Spleen (tissue), 7 donors: ENCODE data around the gene ACR.

Source experiments
- CTCF ChIP-seq, 11 experiments: fragments of 200-600 bp in 7 of 11; fragments of 450-650 bp in 4 of 11; sonication (generic) in 4 of 11; IDR thresholded peaks in 8 of 11; conservative IDR thresholded peaks in 3 of 11; 1 replicate in 7 of 11; 2 replicates in 4 of 11; pipeline versions ENCODE4 v1.4.0 to v1.8.0; 2016 to 2021; ENCODE audit warnings: antibody characterized with exemption in 11 of 11, inconsistent platforms in 4 of 11, mild to moderate bottlenecking in 1 of 11
- POLR2AphosphoS5 ChIP-seq, 3 donors: sonication (generic); formaldehyde crosslinking; IDR thresholded peaks; one replicate each; pipeline ENCODE4 v1.5.1; 2017; ENCODE audit warnings: antibody characterized with exemption in 3 of 3
- donor health status: DM: no; HTN: no; CAD: no; lungs with moderate emphysema.
- donor health status: DM: no; HTN: no; CAD: no.
- donor health status: DM: no; HTN: no; CAD: no.

DNA sequence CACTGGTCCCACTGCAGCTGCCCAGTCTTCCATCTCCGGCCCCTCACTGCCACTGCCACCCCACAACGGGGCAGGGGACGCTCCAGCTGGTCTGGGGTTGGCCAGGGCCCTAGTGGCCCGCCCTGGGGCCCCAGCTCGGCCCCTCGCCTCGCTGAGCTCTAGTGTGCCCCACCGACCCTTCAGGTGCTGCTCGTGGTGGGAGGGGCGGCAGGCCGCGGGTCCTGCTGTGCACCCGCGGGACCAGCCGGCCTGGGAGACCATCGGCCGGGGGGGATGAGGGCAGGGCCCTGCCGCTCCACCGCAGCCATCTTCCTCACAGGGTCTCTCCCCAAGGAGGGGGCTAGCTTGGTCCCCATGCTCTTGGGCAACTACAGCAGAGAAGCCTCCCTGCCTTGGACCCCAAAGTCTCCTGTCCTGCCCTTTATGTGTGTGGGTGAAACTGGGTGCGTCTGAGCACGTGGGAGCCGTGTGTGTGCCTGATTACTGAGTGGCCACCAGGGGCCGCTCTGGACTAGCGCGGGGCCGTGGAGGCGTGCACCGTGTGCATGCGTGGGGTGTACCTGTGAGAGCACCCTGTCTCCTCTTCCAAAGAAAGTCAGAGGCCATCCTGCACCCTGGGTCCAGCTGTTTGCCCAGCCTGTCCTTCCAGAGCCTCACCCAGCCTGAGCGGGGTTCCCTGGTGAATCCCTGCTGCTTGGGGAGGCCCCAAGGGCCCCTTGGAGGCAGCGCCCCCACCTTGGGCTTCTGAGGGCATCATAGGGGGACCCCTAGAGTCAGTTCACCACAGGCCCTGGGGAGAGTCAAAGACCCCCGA lies 6.0 kb upstream of the ACR start:
- TF ChIP-seq CTCF (IDR thresholded peaks at IDR 0.05 in 8 of 11, conservative IDR thresholded peaks at IDR 0.05 in 3 of 11) (peak; percentile 41 to 73 (median 63)), POLR2AphosphoS5 (IDR thresholded peaks at IDR 0.05) (peak; percentile 64 to 71 (median 67))
